Fibroblast of the aortic adventitia (primary cell): ENCODE data around the gene ACCS. TPM values are rescaled to one million over a fixed set of nuclear protein-coding genes. Genes with fewer than 3 reads are reported as not detected.

ENCODE experiments used
- DNase-seq: peaks from one replicate; pipeline ENCODE4 v3.0.0-alpha.2; 2010; ENCODE audit warnings: low read depth
- H3K4me3 ChIP-seq: 2 replicates; pipeline ENCODE4 v1.5.1; 2011; ENCODE audit warnings: low read depth, mild to moderate bottlenecking, control low read depth, low read length, moderate library complexity
- CTCF ChIP-seq: IDR thresholded peaks from 2 replicates; pipeline ENCODE4 v1.5.1; 2011; ENCODE audit warnings: mild to moderate bottlenecking, low read length, control low read depth, inconsistent platforms; ENCODE audit not compliant: insufficient read depth
- total RNA-seq: library from RNA; depleted of rRNA; stranded (reverse); fragments of >200 nt; gene quantifications from 2 replicates; pipeline ENCODE4 v1.2.3, GENCODE V29; 2012; ENCODE audit warnings: low replicate concordance

ACCS gene
- total RNA-seq, 1 donor, result 10.8 TPM

DNA sequence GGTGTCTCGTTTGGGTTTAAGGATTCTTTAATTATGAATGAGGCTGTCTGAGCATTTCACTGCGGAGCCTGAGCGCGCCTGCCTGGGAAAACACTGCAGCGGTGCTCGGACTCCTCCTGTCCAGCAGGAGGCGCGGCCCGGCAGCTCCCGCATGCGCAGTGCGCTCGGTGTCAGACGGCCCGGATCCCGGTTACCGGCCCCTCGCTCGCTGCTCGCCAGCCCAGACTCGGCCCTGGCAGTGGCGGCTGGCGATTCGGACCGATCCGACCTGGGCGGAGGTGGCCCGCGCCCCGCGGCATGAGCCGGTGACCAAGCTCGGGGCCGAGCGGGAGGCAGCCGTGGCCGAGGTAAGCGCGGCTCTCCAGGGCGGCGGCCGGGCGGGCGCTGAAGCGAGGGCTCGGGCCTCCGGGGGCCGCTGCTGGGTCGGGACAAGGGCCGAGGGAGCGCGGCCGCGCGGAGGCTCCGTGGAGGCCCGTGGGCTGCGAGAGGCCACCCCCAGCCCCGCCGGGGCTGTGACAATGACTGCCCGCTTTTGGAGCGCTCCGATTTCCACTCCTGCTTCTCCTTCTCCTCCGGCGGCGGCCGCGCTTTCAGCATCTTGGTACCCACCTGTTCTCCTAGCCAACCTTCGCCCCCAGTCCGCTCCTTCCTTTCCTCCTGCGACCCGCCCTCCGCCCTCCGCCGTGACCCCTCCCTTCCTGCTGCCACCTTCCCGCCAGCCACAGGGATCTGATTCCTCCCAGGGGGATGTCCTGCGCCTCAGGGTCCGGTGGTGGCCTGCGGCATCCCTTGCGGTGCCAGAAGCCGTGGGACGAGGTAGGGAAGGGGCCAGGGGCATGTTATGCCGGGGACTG is 29.7 kb downstream of the ACCS start, which contains the start of gene EXT2:
Gene EXT2, plus strand, starts transcription at position 173 of the 854 bp plus-strand sequence. CDS start 12,035 bp downstream, outside the sequence.
- H3K4me3 ChIP-seq, result peak within 1 kb of the TSS; percentile 82
- TF ChIP-seq CTCF, result peak; percentile 91
- DNase-seq, result peak; percentile 79

DNA sequence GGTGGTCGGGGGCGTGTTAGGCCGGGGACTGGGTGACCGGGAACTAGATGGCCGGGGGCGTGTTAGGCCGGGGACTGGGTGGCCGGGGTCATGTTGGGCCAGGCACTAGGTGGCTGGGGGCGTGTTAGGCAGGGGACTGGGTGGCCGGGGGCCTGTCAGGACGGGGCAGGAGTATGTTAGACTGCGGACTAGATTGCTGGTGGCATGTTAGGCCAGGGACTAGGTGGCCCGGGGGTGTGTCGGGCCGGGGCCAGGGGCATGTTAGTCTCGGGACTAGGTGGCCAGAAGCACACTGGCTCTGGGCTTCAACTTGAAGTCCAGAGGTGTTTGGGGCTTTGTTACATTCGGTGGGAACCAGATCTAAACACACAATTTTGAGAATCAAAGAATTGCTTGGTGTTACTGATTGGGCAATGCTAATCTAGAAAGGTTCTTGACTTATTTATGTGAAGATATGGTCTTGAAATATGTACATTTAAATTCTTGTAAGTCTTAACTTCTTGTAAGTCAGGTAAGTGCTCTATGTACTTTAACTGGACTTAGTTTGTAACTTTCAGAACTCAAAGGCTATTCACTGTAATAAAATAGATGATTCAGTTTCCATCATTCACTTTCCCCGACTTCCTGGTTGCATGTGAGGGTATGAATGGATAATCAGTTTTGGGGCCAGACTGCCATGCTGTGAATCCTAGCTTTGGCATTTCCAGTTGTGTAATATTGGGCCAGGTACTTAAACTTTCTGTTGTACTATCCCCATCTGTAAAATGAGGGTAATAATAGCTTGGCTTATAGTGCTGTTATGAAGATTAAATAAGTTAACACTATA is 30.5 kb downstream of the ACCS start:
- peak overlapping the region; percentile 82 for H3K4me3 ChIP-seq
- DNase-seq, result peak; percentile 46
- TF ChIP-seq CTCF, result no peak

DNA sequence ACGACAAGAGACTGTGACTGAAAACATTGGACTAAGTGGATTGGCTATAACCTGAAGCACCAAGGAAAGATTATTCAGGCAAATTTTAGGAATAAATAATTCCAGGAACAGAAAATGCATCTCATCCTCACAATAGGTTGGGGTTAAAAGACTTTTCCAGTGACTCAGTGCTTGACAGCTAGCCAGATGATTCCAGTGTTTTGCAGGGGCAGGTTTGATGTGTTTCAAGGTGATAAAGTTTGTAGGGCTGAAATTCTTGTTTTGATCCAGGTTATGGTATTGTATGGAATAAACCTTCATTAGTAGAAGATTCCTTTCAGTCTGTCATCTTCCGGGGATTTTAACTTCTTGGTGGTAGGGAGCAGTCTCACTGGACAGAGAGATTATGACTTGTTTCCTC is 31.8 kb downstream of the ACCS start:
- no peak for TF ChIP-seq CTCF
- H3K4me3 ChIP-seq, result no peak overlapping the region
- peak; percentile 25 for DNase-seq

- DNase-seq, result no peak
- no peak for TF ChIP-seq CTCF
- H3K4me3 ChIP-seq, result no peak overlapping the region
Measured at GRCh38 chr11:44101098-44101497, 35.0 kb downstream of the ACCS start.

GRCh38 chr11:44104481-44105294 is 38.6 kb downstream of the ACCS start:
- peak; percentile 45 for DNase-seq
- no peak overlapping the region for H3K4me3 ChIP-seq
- no peak for TF ChIP-seq CTCF

DNA sequence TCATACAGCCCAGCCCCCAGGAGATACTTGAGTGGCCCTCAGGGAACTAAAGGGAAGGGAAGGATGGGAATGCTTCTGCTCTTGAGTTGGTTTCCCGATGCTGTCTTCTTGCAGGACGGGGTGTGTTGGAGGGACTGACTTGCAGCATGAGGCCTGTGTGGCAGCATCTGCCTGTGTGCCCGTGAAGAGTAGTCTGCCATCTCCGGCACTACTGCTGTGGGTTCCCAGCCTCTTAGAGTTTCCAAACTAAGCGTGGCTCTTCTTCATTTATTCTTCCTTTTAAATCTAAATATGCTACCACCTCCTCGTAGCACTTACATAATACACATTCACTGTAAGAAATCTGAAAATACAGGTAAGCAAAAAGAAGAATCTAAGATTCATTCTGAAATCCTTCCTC is 42.2 kb downstream of the ACCS start:
- TF ChIP-seq CTCF, result no peak
- no peak overlapping the region for H3K4me3 ChIP-seq
- no peak for DNase-seq
